SKM-1 (cell line): ENCODE results near the gene ALX4.
A peak's percentile ranks its signal among the peaks of the same experiment; 100 is the strongest.

ENCODE experiments used
- DNase-seq: peaks from one replicate; lab custom pipeline; 2025; ENCODE audit not compliant: unreplicated experiment; lab: John Stamatoyannopoulos, UW

The ALX4 gene

DNA sequence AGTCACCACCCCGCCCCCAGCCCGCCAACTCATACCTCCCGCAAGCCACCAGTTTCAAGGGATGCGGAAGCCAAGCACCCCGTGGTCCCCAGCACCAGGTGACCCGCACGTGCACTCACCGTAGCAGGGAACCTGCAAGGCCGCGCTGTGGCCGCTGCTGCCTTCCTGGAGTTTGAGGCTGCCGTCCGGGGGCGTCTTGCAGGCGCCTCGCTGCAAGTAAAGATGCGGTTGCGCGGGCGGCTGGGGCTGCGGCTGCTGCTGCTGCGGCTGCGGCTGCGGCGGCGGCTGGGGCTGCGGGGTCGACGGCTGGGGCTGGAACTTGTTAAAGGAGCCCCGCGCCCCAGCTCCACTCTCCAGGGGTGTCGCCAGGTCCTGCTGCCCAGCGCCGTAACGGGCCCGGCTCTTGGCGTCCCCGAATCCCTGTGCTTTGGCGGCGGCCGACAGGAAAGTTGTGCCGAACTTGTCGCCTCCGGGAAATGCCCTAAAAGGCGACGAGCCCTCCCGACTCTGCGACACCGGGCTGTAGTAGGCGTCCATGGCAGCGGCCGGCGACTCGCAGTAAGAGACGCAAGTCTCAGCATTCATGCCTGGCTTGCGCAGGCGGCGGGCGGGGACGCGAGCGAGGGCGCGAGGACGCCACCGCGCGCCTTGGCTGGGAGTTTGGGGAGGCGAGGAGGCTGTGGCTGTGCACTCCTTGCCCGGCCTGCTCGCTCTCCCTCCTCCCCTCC is at the start of gene ALX4:
ALX4 (minus strand) TSS at position 662 of the 728 bp plus-strand sequence; CDS start at position 585, 77 bp downstream.
- no peak for DNase-seq

DNA sequence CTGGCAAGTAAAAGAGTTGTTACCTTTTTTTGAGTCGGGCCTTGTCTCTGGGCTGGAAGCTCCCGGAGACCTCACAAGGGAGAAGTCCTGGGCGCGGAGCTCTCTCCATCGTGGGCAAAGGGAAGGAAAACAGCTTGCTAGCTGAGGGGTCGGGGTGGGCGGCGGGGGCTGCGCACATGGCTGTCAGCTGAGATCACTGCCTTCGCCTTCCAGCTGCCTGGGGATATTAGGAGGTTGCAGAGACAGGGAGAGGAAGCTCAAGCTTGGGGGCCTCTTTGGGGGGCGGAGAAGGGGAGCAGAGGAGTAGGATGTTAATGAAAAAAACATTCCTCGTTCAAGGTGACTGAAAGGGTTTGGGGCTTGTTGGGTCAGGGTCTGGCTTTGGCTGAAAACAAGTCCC is 49.2 kb upstream of the ALX4 start:
- DNase-seq: no peak

DNA sequence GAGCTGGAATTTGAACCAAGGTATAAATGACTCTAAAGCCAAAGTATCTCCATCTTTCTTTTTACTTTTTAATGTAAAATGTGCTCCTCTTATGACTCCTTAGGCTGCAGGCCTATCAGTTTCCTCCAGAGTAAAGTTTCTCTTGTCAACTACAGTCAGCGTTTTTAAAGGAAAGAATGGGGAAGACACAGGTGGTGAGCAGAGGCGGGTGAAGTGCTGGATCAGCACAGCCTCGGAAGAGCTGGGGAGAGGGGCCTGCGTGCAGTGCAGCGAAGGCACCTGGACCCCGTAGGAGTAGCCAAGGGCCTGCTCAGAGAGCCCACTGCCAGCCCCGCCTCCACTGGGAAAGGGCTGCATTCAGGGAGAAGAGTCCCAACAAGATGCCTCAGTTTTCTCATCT is 48.8 kb upstream of the ALX4 start:
- no peak for DNase-seq

DNA sequence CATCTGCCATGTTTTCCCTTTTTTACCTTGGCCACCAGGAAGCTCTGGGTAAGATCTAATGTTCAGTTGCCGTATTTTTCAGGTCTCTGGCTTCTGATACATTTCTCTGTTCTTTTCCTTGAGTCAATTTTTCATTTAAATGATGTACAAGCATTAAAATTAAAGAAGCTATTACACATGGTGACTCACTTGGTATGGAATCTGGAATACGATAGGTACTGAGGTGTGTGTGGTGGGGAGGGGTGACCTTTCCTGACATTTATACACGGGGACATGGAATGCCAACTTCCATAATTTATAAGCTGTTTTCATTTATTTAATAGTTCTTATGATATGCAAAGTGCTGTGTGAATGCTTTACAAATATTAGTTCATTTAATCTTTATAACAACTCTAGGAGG is 47.8 kb upstream of the ALX4 start:
- DNase-seq: no peak

DNA sequence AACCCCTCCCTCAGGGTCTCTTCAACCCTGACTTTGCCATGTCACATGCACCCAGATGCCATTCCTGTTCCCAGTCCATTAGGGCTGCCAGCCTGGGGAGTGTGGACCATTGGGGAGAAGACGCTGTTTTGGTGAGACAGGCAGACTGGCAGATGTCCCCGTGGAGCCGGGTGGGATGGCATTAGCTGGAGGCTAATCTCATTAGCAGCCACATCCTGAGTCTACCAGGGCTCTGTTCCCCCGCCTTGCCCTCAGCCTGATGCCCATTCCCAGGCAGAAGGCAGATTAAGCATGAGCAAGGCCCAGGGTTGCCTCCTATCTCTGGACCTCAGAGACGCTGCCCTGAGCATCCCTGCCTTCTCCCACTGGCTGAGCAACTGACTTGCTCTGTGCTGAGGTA is 46.4 kb upstream of the ALX4 start:
- no peak for DNase-seq

DNA sequence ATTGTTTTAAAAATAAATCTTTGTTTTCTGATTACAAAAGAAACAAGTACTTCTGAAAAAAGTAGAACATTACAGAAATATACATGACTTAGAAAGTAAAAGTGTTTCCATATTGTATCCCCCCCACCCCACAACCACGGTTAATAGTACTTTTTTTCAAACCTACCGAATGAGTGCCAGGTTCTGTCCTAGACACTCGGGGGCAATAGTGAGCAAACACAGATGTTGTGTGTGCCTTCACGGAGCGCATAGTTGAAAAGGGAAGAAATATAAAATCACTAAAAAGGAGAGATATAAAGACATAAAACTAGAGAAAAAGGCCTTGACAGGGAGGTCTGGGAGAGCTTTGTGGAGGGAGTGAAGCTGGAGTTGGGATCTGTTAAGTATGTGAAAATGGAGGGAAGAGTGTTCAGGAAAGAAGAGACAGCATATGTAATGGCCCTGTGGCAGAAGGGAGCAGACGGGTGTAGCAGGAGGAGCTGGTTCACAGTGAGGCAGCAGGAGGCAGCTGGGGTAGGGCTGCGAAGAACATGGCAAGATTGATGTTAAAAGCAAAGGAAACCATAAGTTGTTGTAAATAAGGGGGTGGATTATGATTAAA is 42.1 kb upstream of the ALX4 start:
- DNase-seq: no peak

DNA sequence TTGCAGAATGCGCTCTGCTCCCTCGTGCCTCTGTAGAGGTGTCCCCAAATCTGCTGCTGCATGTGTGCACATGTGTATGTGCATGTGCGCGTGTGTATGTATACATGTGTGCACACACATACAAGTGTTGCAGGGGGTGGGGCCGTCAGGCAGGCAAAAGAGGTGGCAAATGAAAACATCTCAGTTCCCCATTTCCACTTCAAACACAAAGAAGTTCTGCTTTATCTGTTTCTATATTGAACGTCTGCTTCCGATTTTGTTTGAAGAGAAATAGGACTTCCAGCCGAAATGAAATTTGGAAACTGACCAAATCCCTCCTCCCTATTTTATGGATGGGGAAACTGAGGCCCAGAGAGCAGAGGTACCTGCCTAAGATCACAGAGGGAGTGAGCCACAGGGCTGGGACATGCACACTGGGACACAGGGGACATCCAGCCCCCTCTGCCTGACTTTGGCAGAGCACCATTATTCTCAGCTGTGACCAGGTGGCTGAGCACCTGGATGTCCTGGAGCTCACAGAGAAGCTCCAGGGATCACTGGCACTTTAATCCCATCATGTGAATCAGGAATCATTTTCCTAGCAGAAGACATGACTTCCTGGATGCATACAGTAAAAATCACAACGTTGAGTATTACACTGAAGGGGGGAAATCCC is 41.2 kb upstream of the ALX4 start:
- DNase-seq: peak; percentile 15

DNA sequence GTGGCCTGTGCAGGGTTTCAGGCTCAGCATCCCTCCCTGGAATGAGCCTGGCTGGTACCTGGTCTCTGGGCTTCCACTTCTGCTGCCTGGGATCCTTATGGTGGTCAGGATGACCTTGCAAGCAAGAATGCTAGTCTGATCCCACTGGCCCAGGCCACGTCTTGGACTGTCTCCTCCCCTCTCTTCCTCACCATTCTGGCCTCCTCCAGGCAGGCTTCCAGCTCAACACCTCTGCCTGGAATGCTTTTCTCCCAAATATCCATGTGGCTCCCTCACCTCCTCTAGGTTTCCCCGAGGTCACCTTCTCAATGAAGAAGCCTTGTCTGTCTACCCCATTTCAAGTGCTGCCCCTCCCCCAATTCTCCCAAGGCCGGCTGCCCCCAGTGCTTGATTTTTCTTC is 39.4 kb upstream of the ALX4 start:
- no peak for DNase-seq

DNA sequence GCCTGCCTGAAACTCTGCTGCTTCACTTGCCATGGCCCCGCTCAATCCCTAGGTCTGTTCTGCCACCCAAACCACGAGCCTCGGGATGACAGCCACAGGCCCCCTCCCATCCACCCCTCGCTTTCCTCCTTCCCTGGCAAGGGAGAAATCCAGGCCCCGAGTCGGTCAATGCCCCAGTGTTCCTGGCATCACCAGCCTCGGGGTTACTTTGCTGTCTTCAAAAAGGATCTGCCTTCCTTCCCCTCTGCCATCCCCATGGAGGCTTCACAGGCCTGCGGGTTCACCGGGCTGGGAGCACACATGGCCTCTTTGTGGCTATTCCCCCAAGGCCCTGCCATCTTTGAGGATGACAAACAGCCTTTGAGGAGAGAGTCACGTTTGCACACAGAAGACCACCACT is 38.8 kb upstream of the ALX4 start:
- DNase-seq: no peak

DNA sequence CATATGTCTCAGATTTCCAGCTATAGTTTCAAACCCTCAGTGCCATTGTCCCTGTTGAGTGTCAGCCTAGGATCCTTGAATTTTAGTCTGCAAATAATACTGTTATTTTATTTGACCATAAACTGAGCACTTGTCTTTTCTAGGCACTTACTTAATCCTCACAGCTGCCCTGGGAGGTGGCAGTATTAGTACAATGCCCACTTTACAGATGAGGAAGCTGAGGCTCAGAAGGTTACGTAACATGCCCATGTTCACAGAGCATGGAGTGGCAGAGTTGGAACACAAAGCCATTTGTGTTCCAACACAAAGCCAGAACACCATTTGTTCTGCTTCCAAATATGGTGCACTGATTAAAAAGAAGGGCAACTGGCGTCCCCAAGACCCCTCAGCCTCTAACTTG is 38.2 kb upstream of the ALX4 start:
- no peak for DNase-seq

DNA sequence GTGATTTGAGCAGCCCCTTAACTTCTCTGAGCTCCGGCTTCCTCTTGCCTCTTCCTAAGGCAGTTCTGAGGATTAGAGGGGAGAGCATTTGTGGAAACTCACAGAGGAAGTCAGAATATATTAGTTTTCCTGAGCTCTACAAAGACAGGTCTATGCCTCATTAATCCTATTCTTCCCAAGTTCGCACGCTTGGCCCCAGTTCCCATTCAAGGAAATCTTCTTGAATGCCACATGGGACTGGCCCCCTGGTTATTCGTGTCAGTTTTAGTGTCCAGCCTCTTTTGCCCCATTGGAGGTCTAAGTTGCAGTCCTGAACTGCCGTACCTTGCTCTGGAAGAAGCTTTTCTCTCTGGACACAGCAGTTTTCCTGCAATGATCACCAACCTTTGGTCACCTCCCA is 37.6 kb upstream of the ALX4 start:
- DNase-seq: no peak

DNA sequence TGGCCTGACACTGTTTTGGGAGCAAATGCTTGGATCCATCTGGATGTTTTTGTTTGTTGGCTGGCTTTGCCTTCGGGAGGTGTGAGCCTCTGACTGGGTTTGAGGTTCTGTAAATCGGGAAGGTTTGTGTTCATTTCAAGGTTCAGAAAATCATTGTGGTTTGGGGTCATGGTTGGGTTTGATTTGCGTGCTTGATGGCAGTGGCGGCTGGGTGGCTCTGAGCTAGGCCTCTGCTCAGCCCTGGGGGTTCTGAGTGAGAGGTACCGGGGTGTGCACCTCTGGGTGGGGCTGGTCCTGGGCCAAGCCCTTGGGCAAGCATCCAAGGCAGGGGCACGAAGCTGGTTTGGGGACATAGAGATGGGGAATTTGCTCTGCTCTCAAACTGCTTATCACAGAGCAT is 37.0 kb upstream of the ALX4 start:
- DNase-seq: no peak

DNA sequence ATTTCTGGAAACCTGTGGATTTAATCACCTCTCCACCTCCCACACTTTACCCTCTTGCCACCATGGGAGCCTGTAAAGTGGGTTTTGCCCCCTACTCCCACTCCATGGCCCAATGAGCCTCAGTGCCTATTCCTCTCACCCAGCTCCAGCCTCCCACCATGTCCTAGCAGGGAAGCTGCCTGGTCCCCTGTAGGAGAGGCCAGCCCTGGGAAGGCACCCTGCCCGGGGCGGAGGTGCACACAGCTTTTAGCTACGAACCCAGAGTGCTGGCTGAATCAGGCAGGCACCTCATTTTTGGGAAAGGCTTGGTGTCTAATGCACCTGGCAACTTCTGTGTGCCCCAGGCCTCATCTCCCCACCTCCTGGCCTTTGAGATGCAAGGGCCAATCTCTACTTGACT is 35.8 kb upstream of the ALX4 start:
- DNase-seq: no peak

DNA sequence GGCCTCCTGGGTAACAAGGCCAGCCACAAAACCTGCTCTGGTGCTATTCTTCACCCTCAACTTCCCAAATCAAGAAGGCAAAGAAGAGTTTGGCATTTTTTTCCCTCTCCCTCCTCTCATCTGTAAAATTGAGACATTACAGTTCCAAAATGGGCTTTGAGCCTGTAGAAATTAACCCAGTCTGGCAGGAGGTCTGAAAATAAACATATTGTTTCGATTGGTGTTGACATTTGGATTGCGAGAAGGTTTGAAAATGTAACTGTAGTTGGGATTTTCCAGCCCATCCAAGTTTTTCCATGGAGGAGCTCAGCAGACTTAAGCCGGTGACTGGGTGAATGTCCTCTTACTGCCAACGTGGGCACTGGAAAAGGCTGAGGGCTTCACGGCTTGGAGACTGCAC is 35.0 kb upstream of the ALX4 start:
- DNase-seq: no peak

DNA sequence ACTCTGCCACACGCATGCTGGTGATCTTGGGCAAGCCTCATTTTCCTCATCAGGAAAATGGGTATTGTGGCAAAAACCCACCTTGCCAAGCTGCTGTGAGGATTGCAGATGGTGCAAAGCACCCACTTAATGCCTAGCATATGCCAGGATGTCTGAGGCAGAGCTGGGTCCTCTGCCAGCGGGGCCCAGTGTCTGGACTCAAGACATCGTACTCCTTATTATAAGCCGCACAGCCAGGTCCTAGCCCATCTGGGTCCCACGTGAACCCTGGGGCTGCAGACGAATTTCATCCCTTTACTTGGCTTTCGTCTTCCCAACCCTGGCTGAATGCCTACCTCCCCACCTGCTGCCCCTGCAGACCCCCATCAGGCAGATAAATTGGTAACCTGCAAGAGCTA is 34.5 kb upstream of the ALX4 start:
- DNase-seq: no peak

DNA sequence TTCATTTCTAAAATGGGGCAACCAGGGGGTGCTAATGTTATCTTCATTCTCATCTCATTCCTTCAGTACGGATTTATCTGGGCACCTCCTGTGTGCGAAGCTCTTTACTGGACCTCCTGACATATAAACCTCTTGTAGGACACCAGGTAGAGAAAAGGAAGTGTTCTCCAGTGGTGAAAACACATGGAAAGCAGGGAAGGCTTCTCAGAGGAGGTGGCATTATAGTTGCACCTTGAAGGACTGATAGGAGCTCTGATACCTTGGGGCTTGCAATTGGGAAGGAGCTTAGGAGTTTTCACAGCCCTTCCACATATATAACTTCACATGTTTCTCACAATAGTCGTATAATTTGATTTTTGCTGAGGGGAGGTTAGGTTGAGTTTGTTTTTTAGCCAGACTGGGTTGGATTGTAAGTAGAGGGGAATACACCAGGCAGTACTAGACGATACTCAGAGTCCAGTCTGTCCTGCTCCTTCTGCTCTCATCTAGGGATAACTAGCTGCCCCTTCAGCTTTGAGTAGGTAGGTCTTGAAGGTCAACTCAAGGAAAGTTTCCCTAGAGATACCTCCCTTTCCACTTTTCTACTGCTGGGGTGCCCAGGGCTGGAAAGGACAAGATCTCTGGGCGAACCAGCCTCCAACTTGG is 34.0 kb upstream of the ALX4 start:
- no peak for DNase-seq

DNA sequence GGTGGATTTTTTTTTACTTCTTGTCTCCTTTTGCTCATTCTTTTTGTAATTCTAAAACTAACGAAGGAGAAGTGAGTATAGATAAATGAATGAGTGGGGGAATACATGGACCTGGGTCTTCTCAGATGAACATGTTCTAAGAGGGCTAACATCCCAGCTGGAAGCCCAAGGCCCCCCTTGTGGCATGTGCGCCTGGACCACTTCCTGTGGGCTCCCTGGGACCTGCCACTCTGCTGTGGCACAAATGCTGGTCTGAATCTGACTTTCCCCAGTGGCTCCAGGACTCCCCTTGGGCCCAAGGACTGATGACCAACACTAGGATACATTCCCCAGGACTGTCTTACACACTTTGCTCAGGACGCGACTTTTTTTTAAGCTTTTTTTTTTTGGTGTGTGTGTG is 32.7 kb upstream of the ALX4 start:
- DNase-seq: no peak

DNA sequence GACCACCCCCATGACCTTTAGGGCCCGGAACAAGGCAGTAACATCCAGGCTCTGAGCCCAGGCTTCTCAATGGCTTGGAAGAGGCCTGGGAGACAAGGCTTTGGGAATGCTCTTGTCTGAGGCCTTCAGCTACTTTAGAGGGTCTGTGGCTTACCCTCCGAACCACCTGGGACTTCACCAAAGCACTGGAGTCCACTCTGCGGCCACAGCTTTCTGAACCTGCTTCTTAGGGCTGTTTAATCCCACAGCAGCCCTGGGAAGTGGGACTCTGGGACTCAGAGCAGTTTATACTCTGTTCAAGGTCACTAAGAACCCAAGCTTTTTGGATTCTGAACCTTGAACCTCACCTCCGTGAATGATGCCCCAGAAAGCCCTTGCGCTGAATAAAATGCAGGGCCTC is 30.7 kb upstream of the ALX4 start:
- no peak for DNase-seq

DNA sequence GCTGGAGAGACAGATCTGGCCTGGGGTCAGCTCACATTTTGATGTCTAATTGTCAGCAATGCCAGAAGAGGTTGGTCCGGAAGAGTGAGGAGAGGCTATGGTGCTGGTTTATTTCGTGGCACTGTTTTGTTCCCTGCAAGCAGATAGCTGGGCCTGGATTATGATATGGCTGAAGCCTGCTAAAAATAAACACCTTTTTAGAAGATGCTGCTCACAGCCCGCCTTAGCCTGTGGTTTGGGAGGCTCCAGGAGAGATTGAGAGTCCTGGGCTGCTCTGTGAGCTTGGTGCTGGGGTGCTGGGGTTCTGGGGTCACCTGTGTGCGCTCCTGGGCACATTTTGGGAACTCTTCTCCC is 29.6 kb upstream of the ALX4 start:
- no peak for DNase-seq

DNA sequence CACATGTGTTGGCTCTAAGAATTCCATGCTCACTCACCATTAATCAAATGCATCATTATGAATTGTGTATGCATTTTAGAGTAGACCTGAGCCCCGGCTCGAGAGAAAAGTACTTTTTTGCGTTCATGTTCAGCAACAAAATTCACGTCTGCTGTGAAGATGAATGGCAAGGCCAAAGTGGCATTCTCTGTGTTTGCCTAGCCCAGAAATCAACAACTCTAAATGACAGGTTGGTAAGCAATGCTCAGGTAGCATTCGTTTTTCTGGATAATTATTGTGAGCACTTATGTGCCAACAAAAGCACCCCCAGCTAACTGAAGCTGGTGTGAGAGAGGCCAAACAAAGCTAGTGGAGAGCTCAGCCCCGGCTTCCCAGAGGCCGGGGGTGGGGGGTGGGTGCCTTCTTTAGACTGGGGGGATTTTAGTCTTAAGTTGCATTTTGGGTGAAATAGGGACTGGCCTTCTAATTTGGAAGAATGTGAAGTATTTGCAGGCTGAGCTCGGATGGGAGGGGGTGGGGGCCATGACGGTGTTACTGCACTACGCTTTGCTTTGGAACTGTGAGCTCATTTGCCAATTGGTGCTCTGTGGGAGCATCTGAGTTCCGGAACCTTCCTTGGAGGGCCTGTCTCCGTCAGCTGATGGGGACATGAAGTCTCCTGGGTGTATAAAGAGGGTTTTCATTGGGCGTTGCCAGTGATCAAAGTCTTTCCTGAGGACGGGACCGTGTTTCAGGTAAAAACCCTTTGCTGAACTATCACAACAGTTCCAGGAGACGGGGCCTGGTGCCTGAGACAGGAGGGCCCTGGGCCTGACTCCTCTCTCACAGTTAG is 29.0 kb upstream of the ALX4 start:
- DNase-seq: no peak

DNA sequence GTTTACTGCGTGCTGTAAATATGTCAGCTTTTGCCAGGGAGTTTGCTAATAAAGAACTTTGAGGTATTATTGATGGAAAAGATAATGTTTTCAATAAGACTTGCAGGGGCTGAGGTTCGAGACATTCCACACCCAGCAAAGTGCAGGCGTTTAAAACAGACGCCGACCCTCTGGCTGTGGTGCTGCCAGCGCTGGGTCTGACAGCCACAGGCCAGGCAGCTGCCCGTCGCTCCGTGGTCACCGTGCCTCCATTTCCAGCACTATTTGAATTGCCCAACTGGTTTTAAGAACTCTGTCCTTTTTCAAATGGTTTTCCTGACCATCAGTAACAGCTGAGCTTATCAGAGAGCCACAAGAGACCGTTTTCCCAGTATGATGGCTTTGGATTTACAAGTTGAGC is 28.1 kb upstream of the ALX4 start:
- DNase-seq: no peak
